GM12878 (cell line): Measurements from ENCODE around the gene GMIP.

Source experiments
- BHLHE40 ChIP-seq, 2 experiments: fragments of 450-650 bp in 1 of 2; IDR thresholded peaks; 2 replicates each; pipeline ENCODE4 v1.6.1; 2011 to 2017; ENCODE audit warnings: low read depth in 2 of 2, borderline replicate concordance in 1 of 2, improper control_type of control experiment in 1 of 2, low read length in 1 of 2, mild to moderate bottlenecking in 1 of 2
- CTCF ChIP-seq, 3 experiments: IDR thresholded peaks in 2 of 3; conservative IDR thresholded peaks in 1 of 3; 2 replicates each; pipeline ENCODE4 v1.5.1; 2011; ENCODE audit warnings: low read depth in 3 of 3, low read length in 3 of 3, mild to moderate bottlenecking in 3 of 3, control low read depth in 2 of 3, moderate library complexity in 2 of 3, inconsistent platforms in 1 of 3, mixed read lengths in 1 of 3; ENCODE audit not compliant: control insufficient read depth in 2 of 3, insufficient read depth in 1 of 3; ENCODE audit errors: extremely low read depth in 1 of 3
- ELK1 ChIP-seq: IDR thresholded peaks from 2 replicates; pipeline ENCODE4 v1.6.1; 2012; ENCODE audit warnings: low read depth, low read length, improper control_type of control experiment
- HDAC2 ChIP-seq: fragments of 200-600 bp; sonication (generic); IDR thresholded peaks from 2 replicates; pipeline ENCODE4 v1.6.1; 2017
- NBN ChIP-seq: fragments of 450-650 bp; IDR thresholded peaks from 2 replicates; pipeline ENCODE4 v1.6.1; 2016
- NFYB ChIP-seq: IDR thresholded peaks from 2 replicates; pipeline ENCODE4 v1.6.1; 2011; ENCODE audit warnings: low read depth, mild to moderate bottlenecking, low read length, improper control_type of control experiment, moderate library complexity; ENCODE audit not compliant: insufficient read depth
- NRF1 ChIP-seq: conservative IDR thresholded peaks from 2 replicates; pipeline ENCODE4 v1.6.1; 2011; ENCODE audit warnings: mild to moderate bottlenecking, low read depth, low read length, improper control_type of control experiment
- POU2F2 ChIP-seq: IDR thresholded peaks from 3 replicates; pipeline ENCODE4 v1.6.1; 2011; ENCODE audit warnings: low read depth, mild to moderate bottlenecking, low read length, borderline replicate concordance
- TF ChIP-seq, protein P1 (sequence below): IDR thresholded peaks from 2 replicates; pipeline ENCODE4 v1.6.1; 2011; ENCODE audit warnings: low read depth, mild to moderate bottlenecking, low read length, moderate library complexity, borderline replicate concordance; ENCODE audit errors: extremely low read depth
- TF ChIP-seq, protein P2 (sequence below): fragments of 450-650 bp; IDR thresholded peaks from 2 replicates; pipeline ENCODE4 v1.6.1; 2017; ENCODE audit warnings: mild to moderate bottlenecking, moderate library complexity

- TF ChIP-seq CTCF (IDR thresholded peaks at IDR 0.05 in 2 of 3, conservative IDR thresholded peaks at IDR 0.05 in 1 of 3; ENCODE audit: control insufficient read depth in 2 of 3, extremely low read depth in 1 of 3, insufficient read depth in 1 of 3, low read depth in 3 of 3, low read length in 3 of 3) (0 out of 6 replicates have a peak, but pooled peaks of 1 of the 3 experiments have one; percentile 4), POU2F2 (no peak; the same call in 2 of the 3 replicates), NRF1 (no peak), HDAC2 (no peak), NBN (0 out of 2 replicates have a peak, but pooled peaks have one; percentile 7), ELK1 (no peak), NFYB (no peak), BHLHE40 (IDR thresholded peaks at IDR 0.05; ENCODE audit: borderline replicate concordance in 1 of 2, low read depth in 2 of 2, low read length in 1 of 2) (peak; percentile 93 to 99)
- TF ChIP-seq, protein P1, sequence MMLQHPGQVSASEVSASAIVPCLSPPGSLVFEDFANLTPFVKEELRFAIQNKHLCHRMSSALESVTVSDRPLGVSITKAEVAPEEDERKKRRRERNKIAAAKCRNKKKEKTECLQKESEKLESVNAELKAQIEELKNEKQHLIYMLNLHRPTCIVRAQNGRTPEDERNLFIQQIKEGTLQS: no peak
- TF ChIP-seq, protein P2, sequence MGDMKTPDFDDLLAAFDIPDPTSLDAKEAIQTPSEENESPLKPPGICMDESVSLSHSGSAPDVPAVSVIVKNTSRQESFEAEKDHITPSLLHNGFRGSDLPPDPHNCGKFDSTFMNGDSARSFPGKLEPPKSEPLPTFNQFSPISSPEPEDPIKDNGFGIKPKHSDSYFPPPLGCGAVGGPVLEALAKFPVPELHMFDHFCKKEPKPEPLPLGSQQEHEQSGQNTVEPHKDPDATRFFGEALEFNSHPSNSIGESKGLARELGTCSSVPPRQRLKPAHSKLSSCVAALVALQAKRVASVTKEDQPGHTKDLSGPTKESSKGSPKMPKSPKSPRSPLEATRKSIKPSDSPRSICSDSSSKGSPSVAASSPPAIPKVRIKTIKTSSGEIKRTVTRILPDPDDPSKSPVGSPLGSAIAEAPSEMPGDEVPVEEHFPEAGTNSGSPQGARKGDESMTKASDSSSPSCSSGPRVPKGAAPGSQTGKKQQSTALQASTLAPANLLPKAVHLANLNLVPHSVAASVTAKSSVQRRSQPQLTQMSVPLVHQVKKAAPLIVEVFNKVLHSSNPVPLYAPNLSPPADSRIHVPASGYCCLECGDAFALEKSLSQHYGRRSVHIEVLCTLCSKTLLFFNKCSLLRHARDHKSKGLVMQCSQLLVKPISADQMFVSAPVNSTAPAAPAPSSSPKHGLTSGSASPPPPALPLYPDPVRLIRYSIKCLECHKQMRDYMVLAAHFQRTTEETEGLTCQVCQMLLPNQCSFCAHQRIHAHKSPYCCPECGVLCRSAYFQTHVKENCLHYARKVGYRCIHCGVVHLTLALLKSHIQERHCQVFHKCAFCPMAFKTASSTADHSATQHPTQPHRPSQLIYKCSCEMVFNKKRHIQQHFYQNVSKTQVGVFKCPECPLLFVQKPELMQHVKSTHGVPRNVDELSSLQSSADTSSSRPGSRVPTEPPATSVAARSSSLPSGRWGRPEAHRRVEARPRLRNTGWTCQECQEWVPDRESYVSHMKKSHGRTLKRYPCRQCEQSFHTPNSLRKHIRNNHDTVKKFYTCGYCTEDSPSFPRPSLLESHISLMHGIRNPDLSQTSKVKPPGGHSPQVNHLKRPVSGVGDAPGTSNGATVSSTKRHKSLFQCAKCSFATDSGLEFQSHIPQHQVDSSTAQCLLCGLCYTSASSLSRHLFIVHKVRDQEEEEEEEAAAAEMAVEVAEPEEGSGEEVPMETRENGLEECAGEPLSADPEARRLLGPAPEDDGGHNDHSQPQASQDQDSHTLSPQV: no peak
Observed at GRCh38 chr19:19627621-19628500, 15.6 kb downstream of the GMIP start, which contains the start of gene LPAR2.
